ENCODE results near the gene P4HA3. TPM values are rescaled to one million over a fixed set of nuclear protein-coding genes. Genes with fewer than 3 reads are reported as not detected.

P4HA3 gene
- total RNA-seq, 1 donor from 2014 or later, result not detected

DNA sequence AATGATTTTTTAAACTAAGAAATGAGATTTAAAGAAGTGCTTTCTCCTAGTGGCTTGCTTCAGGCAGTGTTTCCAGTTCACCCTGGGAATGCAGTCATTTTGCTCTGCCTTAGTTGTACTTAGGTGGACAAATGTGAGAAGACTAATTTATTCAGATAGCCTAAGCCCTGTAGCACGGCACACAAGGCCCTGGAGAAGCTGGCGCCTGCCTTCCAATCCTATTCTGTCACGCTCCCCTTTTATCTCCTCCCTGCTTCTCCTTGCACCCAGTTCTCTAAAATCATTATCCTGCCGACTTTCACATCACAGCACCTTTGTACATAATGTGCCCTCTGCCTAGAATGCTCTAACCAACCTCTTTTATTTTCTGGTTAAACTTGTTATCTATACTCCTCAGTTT lies 76.3 kb downstream of the P4HA3 start:
- no peak for DNase-seq
- Mint-ChIP-seq H3K36me3 (ENCODE audit: unreplicated experiment) (peaks cover 5% of the 10 kb centered on the region), H3K27ac (ENCODE audit: unreplicated experiment) (no peak overlapping the region), H3K4me1 (ENCODE audit: low read depth, unreplicated experiment) (no peaks in the 10 kb centered on the region), H3K4me3 (ENCODE audit: unreplicated experiment) (no peak overlapping the region), H3K27me3 (ENCODE audit: unreplicated experiment) (no peaks in the 10 kb centered on the region), H3K9me3 (ENCODE audit: unreplicated experiment) (no peaks in the 10 kb centered on the region)
- TF ChIP-seq, protein P1, sequence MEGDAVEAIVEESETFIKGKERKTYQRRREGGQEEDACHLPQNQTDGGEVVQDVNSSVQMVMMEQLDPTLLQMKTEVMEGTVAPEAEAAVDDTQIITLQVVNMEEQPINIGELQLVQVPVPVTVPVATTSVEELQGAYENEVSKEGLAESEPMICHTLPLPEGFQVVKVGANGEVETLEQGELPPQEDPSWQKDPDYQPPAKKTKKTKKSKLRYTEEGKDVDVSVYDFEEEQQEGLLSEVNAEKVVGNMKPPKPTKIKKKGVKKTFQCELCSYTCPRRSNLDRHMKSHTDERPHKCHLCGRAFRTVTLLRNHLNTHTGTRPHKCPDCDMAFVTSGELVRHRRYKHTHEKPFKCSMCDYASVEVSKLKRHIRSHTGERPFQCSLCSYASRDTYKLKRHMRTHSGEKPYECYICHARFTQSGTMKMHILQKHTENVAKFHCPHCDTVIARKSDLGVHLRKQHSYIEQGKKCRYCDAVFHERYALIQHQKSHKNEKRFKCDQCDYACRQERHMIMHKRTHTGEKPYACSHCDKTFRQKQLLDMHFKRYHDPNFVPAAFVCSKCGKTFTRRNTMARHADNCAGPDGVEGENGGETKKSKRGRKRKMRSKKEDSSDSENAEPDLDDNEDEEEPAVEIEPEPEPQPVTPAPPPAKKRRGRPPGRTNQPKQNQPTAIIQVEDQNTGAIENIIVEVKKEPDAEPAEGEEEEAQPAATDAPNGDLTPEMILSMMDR (IDR thresholded peaks at IDR 0.05; ENCODE audit: partially characterized antibody, unreplicated experiment), result no peak

DNA sequence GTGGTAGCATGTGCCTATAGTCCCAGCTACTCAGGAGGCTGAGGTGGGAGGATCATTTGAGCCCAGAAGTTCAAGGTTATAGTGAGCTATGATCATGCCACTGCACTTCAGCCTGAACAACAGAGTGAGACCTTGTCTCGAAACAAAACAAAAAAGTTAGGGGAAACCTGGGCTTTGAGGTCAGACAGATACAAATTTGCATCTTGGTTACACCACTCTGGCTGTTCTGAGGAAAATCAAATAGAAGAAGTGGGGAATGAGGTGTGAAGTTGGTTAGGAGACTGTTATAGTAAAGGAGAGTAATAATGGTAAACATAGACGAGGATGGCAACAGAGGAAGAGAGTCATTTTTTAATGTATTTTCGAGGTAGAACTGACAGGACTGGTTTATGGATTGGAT lies 77.8 kb downstream of the P4HA3 start:
- H3K36me3 Mint-ChIP-seq (ENCODE audit: unreplicated experiment), result no peaks in the 10 kb centered on the region
- no peaks in the 10 kb centered on the region for H3K27me3 Mint-ChIP-seq (ENCODE audit: unreplicated experiment)
- DNase-seq, result no peak
- TF ChIP-seq, protein P1 (IDR thresholded peaks at IDR 0.05; ENCODE audit: partially characterized antibody, unreplicated experiment), result no peak
- no peaks in the 10 kb centered on the region for H3K9me3 Mint-ChIP-seq (ENCODE audit: unreplicated experiment)
- no peaks in the 10 kb centered on the region for H3K4me1 Mint-ChIP-seq (ENCODE audit: low read depth, unreplicated experiment)
- no peak overlapping the region for H3K27ac Mint-ChIP-seq (ENCODE audit: unreplicated experiment)
- H3K4me3 Mint-ChIP-seq (ENCODE audit: unreplicated experiment), result no peak overlapping the region

DNA sequence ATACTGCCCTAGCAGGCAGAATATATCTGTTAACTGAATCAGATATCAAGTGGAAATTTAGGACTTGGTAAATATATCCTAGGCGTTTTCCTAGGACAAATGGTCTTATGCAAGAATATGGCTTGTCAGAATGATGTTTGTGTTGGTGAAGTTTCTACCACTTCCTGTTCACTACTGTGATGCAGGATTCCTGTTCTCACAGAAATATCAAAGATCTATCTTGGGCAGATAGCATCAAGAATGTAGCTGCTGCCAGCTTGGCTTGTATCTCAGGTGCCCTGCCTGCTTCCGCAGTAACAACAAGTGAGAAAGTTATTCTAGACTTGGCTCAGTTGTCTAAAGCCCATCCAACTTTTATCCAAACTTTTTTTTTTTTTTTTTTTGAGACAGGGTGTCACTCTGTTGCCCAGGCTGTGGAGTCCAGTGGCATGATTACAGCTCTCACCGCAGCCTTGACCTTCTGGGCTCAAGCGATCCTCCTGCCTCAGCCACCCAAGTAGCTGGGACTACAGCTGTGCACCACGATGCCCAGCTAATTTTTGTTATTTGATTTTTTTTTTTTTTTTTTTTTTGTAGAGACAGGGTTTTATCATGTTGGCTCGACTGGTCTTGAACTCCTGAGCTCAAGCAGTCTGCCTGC lies 79.0 kb downstream of the P4HA3 start:
- TF ChIP-seq, protein P1 (IDR thresholded peaks at IDR 0.05; ENCODE audit: partially characterized antibody, unreplicated experiment), result no peak
- no peaks in the 10 kb centered on the region for H3K36me3 Mint-ChIP-seq (ENCODE audit: unreplicated experiment)
- no peak overlapping the region for H3K4me3 Mint-ChIP-seq (ENCODE audit: unreplicated experiment)
- no peak overlapping the region for H3K27ac Mint-ChIP-seq (ENCODE audit: unreplicated experiment)
- no peaks in the 10 kb centered on the region for H3K9me3 Mint-ChIP-seq (ENCODE audit: unreplicated experiment)
- DNase-seq, result no peak
- H3K4me1 Mint-ChIP-seq (ENCODE audit: low read depth, unreplicated experiment), result no peaks in the 10 kb centered on the region
- no peaks in the 10 kb centered on the region for H3K27me3 Mint-ChIP-seq (ENCODE audit: unreplicated experiment)

GRCh38 chr11:74226907-74227306 lies 84.5 kb downstream of the P4HA3 start:
- Mint-ChIP-seq H3K4me1 (ENCODE audit: low read depth, unreplicated experiment) (no peaks in the 10 kb centered on the region), H3K27ac (ENCODE audit: unreplicated experiment) (no peak overlapping the region), H3K36me3 (ENCODE audit: unreplicated experiment) (peaks cover 3% of the 10 kb centered on the region), H3K27me3 (ENCODE audit: unreplicated experiment) (no peaks in the 10 kb centered on the region), H3K4me3 (ENCODE audit: unreplicated experiment) (no peak overlapping the region), H3K9me3 (ENCODE audit: unreplicated experiment) (no peaks in the 10 kb centered on the region)
- TF ChIP-seq, protein P1 (IDR thresholded peaks at IDR 0.05; ENCODE audit: partially characterized antibody, unreplicated experiment), result no peak
- DNase-seq, result no peak

- Mint-ChIP-seq H3K9me3 (ENCODE audit: unreplicated experiment) (no peaks in the 10 kb centered on the region), H3K4me3 (ENCODE audit: unreplicated experiment) (no peak overlapping the region), H3K36me3 (ENCODE audit: unreplicated experiment) (peaks cover 3% of the 10 kb centered on the region), H3K27ac (ENCODE audit: unreplicated experiment) (no peak overlapping the region), H3K4me1 (ENCODE audit: low read depth, unreplicated experiment) (no peaks in the 10 kb centered on the region), H3K27me3 (ENCODE audit: unreplicated experiment) (no peaks in the 10 kb centered on the region)
- TF ChIP-seq, protein P1 (IDR thresholded peaks at IDR 0.05; ENCODE audit: partially characterized antibody, unreplicated experiment), result no peak
- DNase-seq, result no peak
Measured at GRCh38 chr11:74225565-74225964, 85.9 kb downstream of the P4HA3 start.

Measured in glutamatergic neuron (in vitro differentiated cells).